HG03558 (cell line): ENCODE data around the gene ATP1A3.
"Not testable (repeated sequence)": the region's sequence is repeated elsewhere in the genome, so short reads cannot be mapped to it uniquely, and the experiment has no call there.

ENCODE experiments used
- ATAC-seq: cut with Tn5 transposase; IDR thresholded peaks from one replicate; pipeline ENCODE4 v1.9.1; 2021; ENCODE audit warnings: moderate number of reproducible peaks; ENCODE audit not compliant: unreplicated experiment; ENCODE audit errors: extremely low read depth

The ATP1A3 gene

GRCh38 chr19:41993612-41994483 lies at the start of gene ATP1A3:
TSS of gene ATP1A3 (minus strand) at chr19:41994230. CDS start at chr19:41994076, 154 bp downstream.
- ATAC-seq: no peak

- no peak for ATAC-seq
Observed at GRCh38 chr19:42042455-42043170, 48.6 kb upstream of the ATP1A3 start.

- not testable (repeated sequence) for ATAC-seq
Observed at GRCh38 chr19:42040491-42040890, 46.5 kb upstream of the ATP1A3 start.

DNA sequence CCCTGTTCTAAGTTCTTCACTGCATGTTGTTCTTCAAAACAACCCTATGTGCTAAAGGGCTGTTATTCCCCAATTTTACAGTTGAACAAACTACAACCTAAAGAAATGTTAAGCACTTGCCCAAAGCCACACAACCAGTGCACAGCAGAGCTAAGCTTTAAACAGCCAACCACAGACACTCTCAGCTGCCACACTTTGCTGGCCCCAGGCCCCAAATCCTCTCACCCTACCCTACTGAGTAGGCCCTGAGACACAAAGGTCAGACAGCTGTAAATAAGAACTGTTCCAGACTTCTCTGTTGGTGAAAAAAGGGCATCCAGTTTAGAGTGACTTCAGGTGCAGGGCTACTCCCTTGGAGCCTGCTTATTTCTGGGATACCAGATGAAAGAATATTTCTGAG lies 46.0 kb upstream of the ATP1A3 start:
- no peak for ATAC-seq

- ATAC-seq: no peak
Observed at GRCh38 chr19:42038666-42039065, 44.6 kb upstream of the ATP1A3 start.

DNA sequence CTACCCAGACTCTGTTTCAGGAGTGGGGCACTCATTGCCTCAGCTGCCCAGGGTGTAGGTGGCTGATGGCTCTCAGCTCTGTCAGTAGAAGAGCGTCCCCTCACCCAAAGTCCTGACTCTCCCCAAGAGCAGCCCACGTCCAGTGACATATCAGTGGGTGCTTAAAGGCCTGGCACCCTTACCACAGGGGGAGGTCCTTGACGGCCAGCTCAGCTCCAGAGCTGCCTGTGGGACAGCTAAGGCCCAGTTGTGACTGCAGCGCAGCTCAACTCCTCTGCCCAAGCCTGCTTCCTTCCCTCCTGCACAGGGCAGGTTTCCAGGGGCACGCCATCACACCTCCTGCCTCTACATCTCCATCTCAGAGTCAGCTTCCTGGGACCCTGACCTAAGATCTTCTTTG lies 43.6 kb upstream of the ATP1A3 start:
- ATAC-seq: no peak

GRCh38 chr19:42034640-42035391 lies 40.8 kb upstream of the ATP1A3 start:
- not testable (repeated sequence) for ATAC-seq

DNA sequence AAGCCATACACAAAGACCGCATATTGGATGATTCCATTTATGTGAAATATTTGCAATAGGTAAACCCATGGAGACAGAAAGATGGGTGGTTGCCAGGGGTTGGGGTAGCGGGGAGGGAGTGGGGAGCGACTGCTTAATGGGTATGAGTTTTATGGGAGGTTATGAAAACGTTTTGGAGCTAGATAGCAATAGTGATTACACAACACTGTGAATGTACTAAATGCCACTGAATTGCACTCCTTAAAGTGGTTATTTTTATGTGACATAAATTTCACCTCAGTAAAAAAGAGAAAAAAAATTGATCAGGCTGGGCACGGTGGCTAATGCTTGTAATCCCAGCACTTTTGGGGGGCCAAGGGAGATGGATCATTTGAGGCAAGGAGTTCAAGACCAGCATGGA lies 39.4 kb upstream of the ATP1A3 start:
- ATAC-seq: no peak

GRCh38 chr19:42032431-42032830 lies 38.4 kb upstream of the ATP1A3 start:
- no peak for ATAC-seq

DNA sequence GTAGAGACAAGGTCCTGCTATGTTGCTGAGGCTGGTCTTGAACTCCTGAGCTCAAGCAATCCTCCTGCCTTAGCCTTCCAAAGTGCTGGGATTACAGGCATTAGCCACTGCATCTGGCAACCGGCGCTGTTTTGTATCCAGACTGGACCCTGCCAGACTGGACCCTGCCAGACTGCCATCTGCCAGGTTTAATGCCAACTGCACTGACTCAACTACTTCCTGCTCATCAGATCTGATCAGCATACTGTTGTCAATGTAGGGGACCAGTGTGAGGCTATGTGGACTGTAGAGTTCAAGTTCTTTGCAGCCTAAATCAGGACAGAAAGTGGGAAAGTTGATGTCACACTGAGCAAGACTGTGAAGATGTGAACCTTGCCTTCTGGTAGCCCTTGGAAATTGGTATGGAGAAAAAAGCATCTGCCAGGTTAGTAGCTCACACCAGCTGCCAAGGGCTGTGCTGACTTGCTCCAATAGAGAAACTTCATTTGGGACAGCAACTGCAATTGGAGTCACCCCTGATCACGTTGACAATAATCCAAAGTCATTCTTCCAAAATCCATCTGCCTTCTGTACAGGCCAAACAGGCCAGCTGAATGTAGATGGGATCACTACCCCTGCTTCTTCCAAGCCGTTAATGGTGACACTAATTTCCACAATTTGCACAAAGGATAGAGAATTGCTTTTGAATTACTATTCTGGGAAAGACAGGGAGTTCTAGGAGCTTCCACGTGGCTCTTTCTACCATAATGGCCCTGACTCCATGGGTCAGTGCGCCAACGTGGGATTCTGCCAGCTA lies 36.8 kb upstream of the ATP1A3 start:
- ATAC-seq: no peak

DNA sequence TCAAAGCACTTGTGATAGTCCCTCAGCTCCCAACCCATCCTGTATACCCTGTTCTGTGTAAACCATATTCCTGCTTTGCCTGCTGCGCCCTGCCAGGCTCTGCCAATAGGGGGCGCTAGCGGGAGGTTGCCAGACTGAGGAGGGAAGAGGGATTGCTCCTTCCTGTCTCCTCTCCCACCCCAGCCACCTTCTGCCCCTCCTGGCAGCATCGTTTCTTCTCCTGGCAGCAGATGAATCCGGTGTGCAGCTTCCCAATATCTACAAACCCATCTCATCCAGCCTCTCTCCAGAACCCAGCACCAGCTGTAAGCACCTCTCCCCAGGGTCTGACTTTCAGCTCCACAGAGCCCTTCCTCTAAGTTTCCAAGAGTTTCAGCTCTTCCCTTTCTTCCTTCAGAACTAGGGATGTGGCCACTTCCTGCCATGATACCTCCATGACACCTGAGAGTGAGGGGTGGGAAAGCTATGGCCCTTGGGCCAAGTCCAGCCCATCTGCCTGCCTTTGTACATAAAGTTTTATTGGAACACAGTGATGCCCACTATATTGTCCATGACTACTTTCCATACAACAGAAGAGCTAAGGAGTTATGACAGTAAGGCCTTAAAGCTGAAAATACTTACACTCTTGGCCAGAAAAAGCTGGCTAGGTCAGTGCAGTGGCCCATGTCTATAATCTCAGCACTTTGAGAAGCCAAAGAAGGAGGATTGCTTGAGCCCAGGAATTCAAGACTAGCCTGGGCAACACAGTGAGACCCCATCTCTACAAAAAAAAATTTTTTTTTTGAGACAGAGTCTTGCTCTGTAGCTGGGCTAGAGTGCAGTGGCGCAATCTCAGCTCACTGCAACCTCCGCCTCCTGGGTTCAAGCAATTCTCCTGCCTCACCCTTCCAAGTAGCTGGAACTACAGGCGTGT lies 34.5 kb upstream of the ATP1A3 start:
- no peak for ATAC-seq

- no peak for ATAC-seq
Observed at GRCh38 chr19:42024622-42025111, 30.6 kb upstream of the ATP1A3 start.

DNA sequence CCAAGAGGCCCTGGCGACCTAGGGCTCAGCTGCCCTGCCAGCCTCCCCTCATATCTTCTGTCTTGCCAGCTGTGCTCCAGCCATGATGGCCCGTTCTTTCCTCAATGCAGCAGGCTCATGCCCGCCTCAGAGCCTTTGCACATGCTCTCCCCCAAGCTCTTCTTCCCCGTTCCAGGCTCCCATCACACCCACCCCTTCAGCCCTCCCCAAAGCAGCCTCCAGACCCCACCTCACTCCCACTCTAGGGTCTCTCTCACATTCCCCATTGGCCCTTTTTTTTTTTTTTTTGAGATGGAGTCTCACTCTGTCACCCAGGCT lies 29.9 kb upstream of the ATP1A3 start:
- no peak for ATAC-seq

DNA sequence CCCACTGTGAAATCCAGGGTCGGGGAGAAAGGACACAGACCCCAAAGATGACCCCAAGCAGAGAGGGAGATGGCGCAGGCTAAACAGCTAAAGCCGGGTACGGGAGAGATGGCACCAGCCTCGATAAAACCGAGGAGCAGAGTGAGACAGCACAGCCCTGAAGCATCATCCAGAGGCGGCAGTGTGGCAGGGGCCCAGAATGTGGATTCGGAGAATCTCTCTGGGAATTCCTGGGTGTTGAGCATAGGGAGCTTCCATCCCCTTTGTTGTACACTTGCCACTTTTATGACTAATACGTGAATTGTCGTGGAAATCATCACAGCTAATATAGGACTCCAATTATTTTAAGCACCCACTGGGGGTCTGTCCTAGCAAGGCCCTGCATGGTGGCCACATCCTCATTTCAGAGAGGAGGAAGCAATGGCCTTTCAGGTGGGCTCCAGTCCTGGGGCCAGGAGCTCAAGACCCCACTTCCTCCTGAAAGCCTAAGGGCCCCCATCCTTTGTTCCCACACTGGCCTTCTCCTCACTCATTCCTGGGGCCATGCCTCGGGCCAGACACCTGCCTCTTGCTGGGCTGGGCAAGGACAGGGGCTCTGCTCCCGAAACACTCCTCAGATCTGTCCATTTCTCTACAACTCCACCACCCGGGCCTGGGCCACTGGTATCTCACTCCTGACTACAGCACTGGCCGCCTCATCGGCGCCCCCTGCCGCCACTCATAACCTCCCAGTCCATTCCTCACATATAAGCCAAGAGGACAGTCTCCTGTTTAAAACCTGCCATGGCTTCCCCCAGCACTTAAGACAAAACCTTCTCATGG lies 29.3 kb upstream of the ATP1A3 start:
- ATAC-seq: no peak

DNA sequence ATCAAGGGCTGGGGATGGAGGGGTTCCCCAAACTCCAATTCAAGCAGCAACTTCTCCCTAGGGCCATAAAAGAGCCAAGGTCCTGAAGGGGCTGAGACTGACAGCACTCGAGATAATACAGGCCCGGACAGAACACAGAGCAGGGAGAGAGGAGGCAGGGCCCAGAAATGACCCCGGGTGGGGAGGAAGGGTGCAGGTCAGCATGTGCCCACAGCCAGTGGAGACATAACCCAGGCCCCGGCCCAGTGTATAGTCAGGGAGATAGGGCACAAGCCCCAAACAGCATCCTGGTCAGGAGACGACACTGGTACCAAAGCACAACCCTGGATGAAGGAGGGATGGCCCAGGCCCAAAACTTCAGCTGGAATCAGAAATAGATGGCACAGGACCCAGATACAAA lies 28.6 kb upstream of the ATP1A3 start:
- ATAC-seq: no peak

DNA sequence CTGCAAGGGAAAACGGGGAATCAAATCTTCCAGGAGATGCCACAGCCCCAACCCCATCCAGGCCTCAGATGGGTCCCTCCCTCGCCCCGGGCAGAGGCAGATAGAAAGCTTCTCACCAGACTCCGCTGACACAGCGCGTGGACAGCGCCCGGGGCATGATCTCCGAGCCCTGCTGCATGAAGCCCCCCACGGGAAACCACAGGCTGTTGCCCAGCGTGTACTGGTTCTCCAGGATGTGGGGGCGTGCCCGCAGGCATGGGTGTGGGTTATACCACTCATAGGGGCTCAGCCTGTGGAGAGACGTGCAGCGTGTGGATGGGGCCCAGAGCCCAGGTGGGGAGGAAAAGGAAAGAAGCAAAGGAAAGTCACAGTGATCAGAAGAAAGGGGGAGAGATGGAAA lies 27.2 kb upstream of the ATP1A3 start:
- ATAC-seq: no peak

DNA sequence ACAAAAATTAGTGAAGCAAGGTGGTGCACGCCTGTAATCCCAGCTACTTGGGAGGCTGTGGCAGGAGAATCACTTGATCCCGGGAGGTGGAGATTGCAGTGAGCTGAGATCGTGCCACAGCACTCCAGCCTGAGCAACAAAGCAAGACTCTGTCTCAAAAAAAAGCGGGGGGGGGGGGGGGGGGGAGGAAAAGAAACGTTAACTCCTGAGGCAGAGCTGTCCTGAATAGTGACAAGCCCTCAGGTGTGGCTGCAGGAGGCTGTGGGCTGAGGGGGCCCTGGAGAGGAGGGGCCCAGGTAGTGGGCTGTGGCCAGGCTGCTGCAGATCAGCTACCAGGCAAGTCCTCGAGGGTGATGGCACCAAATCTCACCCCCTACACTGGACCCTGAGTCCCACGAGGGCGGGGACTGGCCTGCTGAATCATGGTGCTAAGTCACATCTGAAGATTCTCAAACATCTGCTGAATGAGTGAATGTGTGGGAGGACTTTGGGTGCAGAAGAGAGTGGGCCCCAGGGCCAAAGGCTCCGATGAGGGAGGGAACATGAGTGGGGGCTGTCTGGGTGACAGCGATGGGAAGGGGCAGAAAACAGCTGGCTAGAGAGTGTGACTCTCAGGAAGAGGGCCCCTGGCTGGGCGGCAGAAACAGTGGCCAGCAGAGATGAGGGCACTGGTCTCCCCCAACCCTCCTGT lies 24.6 kb upstream of the ATP1A3 start:
- no peak for ATAC-seq

DNA sequence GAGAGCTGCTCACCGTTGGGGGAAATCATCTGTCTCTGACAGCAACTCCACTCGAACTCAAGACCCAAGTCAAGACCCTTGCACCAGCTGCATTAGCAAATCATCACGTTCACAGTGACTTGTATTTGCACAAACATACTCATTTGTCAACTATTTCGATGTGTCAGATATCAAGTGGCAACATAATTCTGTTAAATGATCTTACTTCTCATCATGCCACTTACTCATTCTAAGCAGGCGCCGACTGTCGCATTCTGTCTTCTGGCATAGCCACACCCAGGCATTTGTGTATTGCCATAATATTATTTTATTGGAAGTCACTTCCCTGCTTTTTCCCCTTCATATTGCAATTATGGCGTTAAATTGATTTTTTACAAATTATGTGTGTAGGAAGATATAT lies 23.0 kb upstream of the ATP1A3 start:
- no peak for ATAC-seq
